ENCODE measurements around the gene HDAC4. TPM values are rescaled to one million over a fixed set of nuclear protein-coding genes. Genes with fewer than 3 reads are reported as not detected.

HDAC4 gene
- total and polyA plus RNA-seq, 2 donors (not counting 1 experiment from before 2014, with no cell fraction given): 13.5 to 46.0 TPM

- intact Hi-C loops (cut with micrococcal nuclease): no loop called here
- no peaks in the 10 kb centered on the region for H3K9me3 ChIP-seq (ENCODE audit: control extremely low read depth in 1 of 3, control insufficient read depth in 2 of 3, insufficient read depth in 1 of 3, low read length in 2 of 3)
- ChIA-PET CTCF (no interaction called here), POLR2A (no interaction called here)
- H3K27me3 ChIP-seq (replicated peaks in 1 of 4; ENCODE audit: control extremely low read depth in 1 of 4, control insufficient read depth in 3 of 4, insufficient read depth in 4 of 4, low read length in 3 of 4): peaks cover 0 to 5% (median 0%) of the 10 kb centered on the region in 4 experiments
- no peak overlapping the region for H3K4me3 ChIP-seq (ENCODE audit: control extremely low read depth in 1 of 5, extremely low read depth in 1 of 5, insufficient read depth in 1 of 5, low read depth in 2 of 5, low read length in 4 of 5)
- H3K4me3 Mint-ChIP-seq: no peak overlapping the region
- H3K27ac Mint-ChIP-seq: no peak overlapping the region
- no peaks in the 10 kb centered on the region for H4K20me1 ChIP-seq (ENCODE audit: control insufficient read depth, insufficient read depth, low read length, poor library complexity, severe bottlenecking)
- TF ChIP-seq EZH2 (IDR thresholded peaks at IDR 0.05; ENCODE audit: borderline replicate concordance, insufficient read depth, low read depth, low read length, poor library complexity, severe bottlenecking): no peak
- TF ChIP-seq, protein P1, sequence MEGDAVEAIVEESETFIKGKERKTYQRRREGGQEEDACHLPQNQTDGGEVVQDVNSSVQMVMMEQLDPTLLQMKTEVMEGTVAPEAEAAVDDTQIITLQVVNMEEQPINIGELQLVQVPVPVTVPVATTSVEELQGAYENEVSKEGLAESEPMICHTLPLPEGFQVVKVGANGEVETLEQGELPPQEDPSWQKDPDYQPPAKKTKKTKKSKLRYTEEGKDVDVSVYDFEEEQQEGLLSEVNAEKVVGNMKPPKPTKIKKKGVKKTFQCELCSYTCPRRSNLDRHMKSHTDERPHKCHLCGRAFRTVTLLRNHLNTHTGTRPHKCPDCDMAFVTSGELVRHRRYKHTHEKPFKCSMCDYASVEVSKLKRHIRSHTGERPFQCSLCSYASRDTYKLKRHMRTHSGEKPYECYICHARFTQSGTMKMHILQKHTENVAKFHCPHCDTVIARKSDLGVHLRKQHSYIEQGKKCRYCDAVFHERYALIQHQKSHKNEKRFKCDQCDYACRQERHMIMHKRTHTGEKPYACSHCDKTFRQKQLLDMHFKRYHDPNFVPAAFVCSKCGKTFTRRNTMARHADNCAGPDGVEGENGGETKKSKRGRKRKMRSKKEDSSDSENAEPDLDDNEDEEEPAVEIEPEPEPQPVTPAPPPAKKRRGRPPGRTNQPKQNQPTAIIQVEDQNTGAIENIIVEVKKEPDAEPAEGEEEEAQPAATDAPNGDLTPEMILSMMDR (IDR thresholded peaks at IDR 0.05): no peak
- no peaks in the 10 kb centered on the region for H3K9me3 Mint-ChIP-seq (ENCODE audit: insufficient read depth)
- H3K4me2 ChIP-seq (replicated peaks; ENCODE audit: low read depth, low read length, poor library complexity, severe bottlenecking): no peak overlapping the region
- H3K27me3 Mint-ChIP-seq: peaks cover 41% of the 10 kb centered on the region
- ATAC-seq (ENCODE audit: low read depth): no peak
- no peaks in the 10 kb centered on the region for H3K36me3 ChIP-seq (replicated peaks in 1 of 2; ENCODE audit: control extremely low read depth in 1 of 2, control insufficient read depth in 1 of 2, extremely low read depth in 1 of 2, insufficient read depth in 2 of 2, low read length in 1 of 2)
- no peak overlapping the region for H3K27ac ChIP-seq (ENCODE audit: low read length in 2 of 2)
- no peaks in the 10 kb centered on the region for H3K4me1 ChIP-seq (ENCODE audit: control insufficient read depth in 2 of 2, insufficient read depth in 2 of 2, low read length in 2 of 2)
- H3K4me1 Mint-ChIP-seq: no peaks in the 10 kb centered on the region
- H3K79me2 ChIP-seq (ENCODE audit: control insufficient read depth, insufficient read depth, low read length): no peaks in the 10 kb centered on the region
- no peak for DNase-seq
- WGBS (ENCODE audit: insufficient coverage): 98% methylated on average over 7 of the region's 10 CpGs
- no peak overlapping the region for H2AFZ ChIP-seq (ENCODE audit: insufficient read depth, low read depth, low read length, poor library complexity, severe bottlenecking)
- no peak overlapping the region for H3K9ac ChIP-seq (ENCODE audit: low read length)
Observed at GRCh38 chr2:239425631-239426030, 24.8 kb upstream of the HDAC4 start.

- no peaks in the 10 kb centered on the region for H3K4me1 Mint-ChIP-seq
- TF ChIP-seq, protein P1 (IDR thresholded peaks at IDR 0.05): no peak
- no peak for TF ChIP-seq EZH2 (IDR thresholded peaks at IDR 0.05; ENCODE audit: borderline replicate concordance, insufficient read depth, low read depth, low read length, poor library complexity, severe bottlenecking)
Observed at GRCh38 chr2:239424337-239425045, 23.7 kb upstream of the HDAC4 start.

More at GRCh38 chr2:239424337-239425045, 23.7 kb upstream of the HDAC4 start:
- no peak for ATAC-seq (ENCODE audit: low read depth)
- Histone ChIP-seq H2AFZ (ENCODE audit: insufficient read depth, low read depth, low read length, poor library complexity, severe bottlenecking) (no peak overlapping the region), H3K36me3 (replicated peaks in 1 of 2; ENCODE audit: control extremely low read depth in 1 of 2, control insufficient read depth in 1 of 2, extremely low read depth in 1 of 2, insufficient read depth in 2 of 2, low read length in 1 of 2) (no peaks in the 10 kb centered on the region), H3K79me2 (ENCODE audit: control insufficient read depth, insufficient read depth, low read length) (no peaks in the 10 kb centered on the region), H3K4me3 (ENCODE audit: control extremely low read depth in 1 of 5, extremely low read depth in 1 of 5, insufficient read depth in 1 of 5, low read depth in 2 of 5, low read length in 4 of 5) (no peak overlapping the region), H3K9ac (ENCODE audit: low read length) (no peak overlapping the region), H4K20me1 (ENCODE audit: control insufficient read depth, insufficient read depth, low read length, poor library complexity, severe bottlenecking) (no peaks in the 10 kb centered on the region), H3K27me3 (replicated peaks in 1 of 4; ENCODE audit: control extremely low read depth in 1 of 4, control insufficient read depth in 3 of 4, insufficient read depth in 4 of 4, low read length in 3 of 4) (peaks cover 0 to 2% (median 0%) of the 10 kb centered on the region in 4 experiments), H3K9me3 (ENCODE audit: control extremely low read depth in 1 of 3, control insufficient read depth in 2 of 3, insufficient read depth in 1 of 3, low read length in 2 of 3) (no peaks in the 10 kb centered on the region), H3K27ac (ENCODE audit: low read length in 2 of 2) (no peak overlapping the region), H3K4me1 (ENCODE audit: control insufficient read depth in 2 of 2, insufficient read depth in 2 of 2, low read length in 2 of 2) (no peaks in the 10 kb centered on the region), H3K4me2 (replicated peaks; ENCODE audit: low read depth, low read length, poor library complexity, severe bottlenecking) (no peak overlapping the region)
- H3K9me3 Mint-ChIP-seq (ENCODE audit: insufficient read depth): no peaks in the 10 kb centered on the region
- no peak for DNase-seq
- ChIA-PET POLR2A (no interaction called here), CTCF (no interaction called here)
- intact Hi-C loops (cut with micrococcal nuclease): no loop called here
- H3K27me3 Mint-ChIP-seq: peaks cover 45% of the 10 kb centered on the region
- WGBS (ENCODE audit: insufficient coverage): 94% methylated on average over 7 of the region's 11 CpGs
- H3K4me3 Mint-ChIP-seq: no peak overlapping the region
- no peak overlapping the region for H3K27ac Mint-ChIP-seq
